Activated T-cell treated with anti-CD3 and anti-CD28 coated beads, Interleukin-2, amount 50 U/mL, for 72 hours (primary cell): ENCODE results near the gene GGA3. TPM values are rescaled to one million over a fixed set of nuclear protein-coding genes. Genes with fewer than 3 reads are reported as not detected.
"Not testable (repeated sequence)": the region's sequence is repeated elsewhere in the genome, so short reads cannot be mapped to it uniquely, and the experiment has no call there.

Experiments used
- ATAC-seq, 2 donors: fragments of 150-1000 bp; cut with Tn5 transposase; replicated peaks in 1 of 2; 2 replicates each; pipeline ENCODE4 v1.10.0; 2021; ENCODE audit warnings: moderate library complexity in 2 of 2, mild to moderate bottlenecking in 1 of 2
- DNase-seq, 2 donors: peaks; one replicate each; pipeline ENCODE4 v3.0.0; 2021 to 2022; ENCODE audit warnings: mixed read lengths in 1 of 2
- H3K27ac Mint-ChIP-seq: one replicate; pipeline ENCODE4 v1.8.0; 2022; ENCODE audit warnings: mild to moderate bottlenecking, moderate library complexity, mixed read lengths
- H3K27me3 Mint-ChIP-seq: one replicate; pipeline ENCODE4 v1.8.0; 2022; ENCODE audit warnings: low read depth, mixed read lengths
- H3K36me3 Mint-ChIP-seq, 2 donors: one replicate each; pipeline ENCODE4 v1.8.0; 2022; ENCODE audit warnings: mixed read lengths in 2 of 2, mild to moderate bottlenecking in 1 of 2; ENCODE audit not compliant: insufficient read depth in 2 of 2
- H3K4me1 Mint-ChIP-seq: one replicate; pipeline ENCODE4 v1.8.0; 2022; ENCODE audit warnings: low read depth, mixed read lengths
- H3K4me3 Mint-ChIP-seq, 2 donors: one replicate each; pipeline ENCODE4 v1.8.0; 2022; ENCODE audit warnings: mild to moderate bottlenecking in 2 of 2, mixed read lengths in 2 of 2, moderate library complexity in 2 of 2
- H3K9me3 Mint-ChIP-seq, 2 donors: one replicate each; pipeline ENCODE4 v1.8.0; 2022; ENCODE audit warnings: mixed read lengths in 2 of 2
- total RNA-seq, 2 donors: library from RNA; stranded (reverse); gene quantifications; one replicate each; pipeline ENCODE4 v1.2.3, GENCODE V29; 2022

GGA3 gene, protein sequence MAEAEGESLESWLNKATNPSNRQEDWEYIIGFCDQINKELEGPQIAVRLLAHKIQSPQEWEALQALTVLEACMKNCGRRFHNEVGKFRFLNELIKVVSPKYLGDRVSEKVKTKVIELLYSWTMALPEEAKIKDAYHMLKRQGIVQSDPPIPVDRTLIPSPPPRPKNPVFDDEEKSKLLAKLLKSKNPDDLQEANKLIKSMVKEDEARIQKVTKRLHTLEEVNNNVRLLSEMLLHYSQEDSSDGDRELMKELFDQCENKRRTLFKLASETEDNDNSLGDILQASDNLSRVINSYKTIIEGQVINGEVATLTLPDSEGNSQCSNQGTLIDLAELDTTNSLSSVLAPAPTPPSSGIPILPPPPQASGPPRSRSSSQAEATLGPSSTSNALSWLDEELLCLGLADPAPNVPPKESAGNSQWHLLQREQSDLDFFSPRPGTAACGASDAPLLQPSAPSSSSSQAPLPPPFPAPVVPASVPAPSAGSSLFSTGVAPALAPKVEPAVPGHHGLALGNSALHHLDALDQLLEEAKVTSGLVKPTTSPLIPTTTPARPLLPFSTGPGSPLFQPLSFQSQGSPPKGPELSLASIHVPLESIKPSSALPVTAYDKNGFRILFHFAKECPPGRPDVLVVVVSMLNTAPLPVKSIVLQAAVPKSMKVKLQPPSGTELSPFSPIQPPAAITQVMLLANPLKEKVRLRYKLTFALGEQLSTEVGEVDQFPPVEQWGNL
- total RNA-seq, result 10 to 100 TPM; 77.1 to 80.9 TPM

DNA sequence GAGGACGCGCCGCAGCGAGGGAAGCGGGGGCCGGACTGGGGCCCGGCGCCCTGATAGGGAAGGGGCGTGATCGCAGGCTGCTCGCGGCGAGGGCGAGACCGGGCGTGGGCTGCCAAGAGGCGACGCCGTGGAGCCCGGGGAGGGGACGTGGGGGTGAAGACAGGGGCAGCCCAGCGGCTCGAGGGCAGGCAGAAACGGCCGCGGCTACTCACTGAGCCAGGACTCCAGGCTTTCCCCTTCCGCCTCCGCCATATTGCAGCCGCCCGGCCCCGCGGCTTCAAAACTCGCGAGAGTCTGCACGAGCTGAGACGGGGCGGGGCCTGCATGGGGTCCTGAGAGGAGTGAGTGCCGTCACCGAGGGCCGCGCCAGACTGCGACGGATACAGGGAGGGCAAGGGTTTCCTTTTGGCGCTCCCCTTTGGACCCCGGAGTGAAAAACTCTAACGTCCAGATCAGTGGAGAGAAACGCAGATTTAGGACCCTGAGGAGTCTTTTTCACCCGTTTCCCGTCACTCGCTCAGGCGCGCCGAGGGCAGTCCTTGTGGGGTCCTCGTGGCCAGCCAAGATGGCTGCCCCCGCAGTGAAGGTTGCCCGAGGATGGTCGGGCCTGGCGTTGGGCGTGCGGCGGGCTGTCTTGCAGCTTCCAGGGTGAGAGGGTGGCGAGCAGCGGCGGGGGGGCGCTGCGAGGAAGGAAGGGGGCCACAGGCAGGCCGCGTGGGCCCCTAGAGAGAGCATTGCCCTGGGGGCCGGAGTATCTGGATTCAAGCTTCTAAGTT is at the start of gene GGA3, which contains the start of gene MRPS7:
GGA3 (minus strand) TSS at position 271 of the 776 bp plus-strand sequence; CDS start at position 252, 19 bp downstream.
MRPS7 (plus strand) TSS at position 544 of the 776 bp plus-strand sequence; CDS start at position 566, 22 bp downstream.
- Mint-ChIP-seq H3K9me3 (no peaks in the 10 kb centered on the region), H3K4me3 (peak within 1 kb of the TSS; percentile 91 to 92), H3K4me1 (peaks cover 59% of the 10 kb centered on the region), H3K27ac (peak within 1 kb of the TSS; percentile 100), H3K27me3 (no peaks in the 10 kb centered on the region), H3K36me3 (peaks cover 6 to 10% of the 10 kb centered on the region in 2 donors)
- ATAC-seq (peak; percentile 92), DNase-seq (peak; percentile 97)

DNA sequence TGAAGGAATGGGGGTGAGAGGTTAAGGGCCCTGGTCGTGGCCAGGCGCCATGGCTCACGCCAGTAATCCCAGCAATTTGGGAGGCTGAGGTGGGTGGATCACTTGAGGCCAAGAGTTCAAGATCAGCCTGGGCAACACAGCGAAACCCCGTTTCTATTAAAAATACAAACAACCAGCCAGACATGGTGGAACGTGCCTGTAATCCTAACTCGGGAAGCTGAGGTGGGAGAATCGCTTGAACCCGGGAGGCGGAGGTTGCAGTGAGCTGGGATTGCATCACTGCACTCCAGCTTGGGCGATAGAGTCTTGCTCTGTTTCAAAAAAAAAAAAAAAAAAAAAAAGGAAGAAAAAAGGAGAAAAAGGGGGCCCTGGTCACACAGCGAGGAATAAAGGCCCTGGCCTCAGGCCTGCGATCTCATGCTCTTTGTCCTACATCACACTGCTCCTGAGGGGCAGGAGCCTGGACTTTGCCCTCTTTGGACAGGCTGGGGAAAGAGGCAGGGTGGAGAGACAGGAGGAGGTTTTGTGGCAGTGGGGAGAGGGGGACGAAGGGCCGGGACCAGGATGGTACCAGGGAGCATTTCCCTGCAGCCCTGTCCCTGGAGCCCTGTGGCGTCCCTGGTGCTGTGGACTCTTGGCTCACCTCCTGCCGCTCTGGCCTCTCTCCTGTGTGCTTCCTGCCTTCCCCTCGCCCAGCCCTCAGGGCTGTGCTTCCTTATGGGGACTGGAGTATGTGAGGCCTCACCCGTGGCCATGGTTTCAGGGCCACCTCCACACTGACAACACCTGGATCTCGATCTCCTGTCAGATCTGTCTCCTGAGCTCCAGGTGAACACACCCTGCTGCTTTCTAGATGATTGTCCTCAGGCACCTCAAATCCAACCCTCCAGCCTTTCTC is 47.6 kb upstream of the GGA3 start:
- H3K4me3 Mint-ChIP-seq, result no peak overlapping the region

DNA sequence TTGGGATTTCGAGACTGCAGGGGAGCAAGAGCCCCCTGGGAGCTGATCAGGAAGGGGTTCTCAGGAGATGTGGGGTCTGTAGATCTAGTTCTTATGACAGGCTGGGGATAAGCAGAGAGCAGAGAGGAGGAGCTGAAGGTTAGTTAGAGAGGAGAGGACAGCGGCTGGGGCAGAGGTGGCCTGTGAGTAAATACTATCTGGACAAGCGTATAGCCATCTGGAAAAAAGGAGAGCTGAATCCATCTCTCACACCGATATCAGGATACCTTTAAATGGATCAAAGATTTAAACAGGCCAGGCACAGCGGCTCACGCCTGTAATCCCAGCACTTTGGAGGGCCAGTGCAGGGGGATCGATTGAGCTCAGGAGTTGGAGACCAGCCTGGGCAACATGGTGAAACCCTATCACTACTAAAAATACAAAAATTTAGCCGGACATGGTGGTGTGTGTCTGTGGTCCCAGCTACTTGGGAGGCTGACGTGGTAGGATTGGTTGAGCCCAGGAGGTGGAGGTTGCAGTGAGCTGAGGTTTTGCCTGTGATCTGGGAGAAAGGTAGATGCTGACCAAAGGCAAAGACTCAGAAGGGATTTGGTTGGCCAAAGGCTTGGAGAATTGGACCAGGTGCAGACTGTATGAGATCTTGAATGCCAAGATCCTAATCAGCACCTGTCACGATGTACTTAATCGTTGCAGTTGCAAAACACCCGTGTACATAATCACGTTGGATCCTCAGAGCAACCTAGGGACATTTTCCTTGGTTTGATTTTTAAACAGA is 46.7 kb upstream of the GGA3 start:
- no peaks in the 10 kb centered on the region for H3K36me3 Mint-ChIP-seq
- H3K27me3 Mint-ChIP-seq, result no peaks in the 10 kb centered on the region
- ATAC-seq (no peak), DNase-seq (no peak)
- peak overlapping the region; percentile 46 for H3K27ac Mint-ChIP-seq
- H3K4me3 Mint-ChIP-seq, result no peak overlapping the region
- no peaks in the 10 kb centered on the region for H3K9me3 Mint-ChIP-seq
- peaks cover 14% of the 10 kb centered on the region for H3K4me1 Mint-ChIP-seq

More for the DNA sequence above, 47.6 kb upstream of the GGA3 start:
- H3K4me1 Mint-ChIP-seq, result peaks cover 22% of the 10 kb centered on the region
- DNase-seq (no peak), ATAC-seq (peak; percentile 28 to 35)
- H3K9me3 Mint-ChIP-seq, result no peaks in the 10 kb centered on the region
- H3K36me3 Mint-ChIP-seq, result no peaks in the 10 kb centered on the region
- no peaks in the 10 kb centered on the region for H3K27me3 Mint-ChIP-seq
- H3K27ac Mint-ChIP-seq, result peak overlapping the region; percentile 46

DNA sequence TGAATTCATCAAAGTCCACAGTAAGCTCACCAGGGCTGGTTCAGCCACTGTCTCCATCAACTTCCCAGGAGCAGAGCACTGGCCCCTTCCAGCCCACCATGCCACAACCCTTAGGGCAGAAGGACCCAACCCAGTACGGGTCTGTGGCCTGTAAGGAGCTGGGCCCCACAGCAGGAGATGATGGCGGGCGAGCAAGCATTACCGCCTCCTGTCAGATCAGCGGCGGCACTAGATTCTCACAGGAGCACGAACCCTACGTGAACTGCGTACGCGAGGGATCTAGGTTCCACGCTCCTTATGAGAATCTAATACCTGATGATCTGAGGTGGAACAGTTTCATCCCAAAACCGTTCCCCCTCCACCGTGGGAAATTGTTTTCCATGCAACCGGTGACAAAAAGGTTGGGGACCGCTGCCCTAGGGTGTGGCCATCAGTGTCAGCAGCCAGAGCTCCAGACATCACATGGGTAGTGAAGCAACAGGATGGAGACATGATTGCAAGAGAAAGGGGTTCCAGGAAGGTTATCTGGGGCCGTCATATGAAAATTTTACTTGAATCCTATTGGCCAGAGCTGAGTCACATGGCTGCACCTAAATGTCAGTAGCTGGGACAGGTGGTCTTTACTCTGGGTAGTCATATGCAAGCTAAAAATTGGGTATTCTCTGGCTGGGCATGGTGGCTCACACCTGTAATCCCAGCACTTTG is 40.2 kb upstream of the GGA3 start:
- DNase-seq, result no peak
- peaks cover 15% of the 10 kb centered on the region for H3K4me1 Mint-ChIP-seq
- H3K36me3 Mint-ChIP-seq, result no peaks in the 10 kb centered on the region
- H3K27me3 Mint-ChIP-seq, result no peaks in the 10 kb centered on the region
- H3K4me3 Mint-ChIP-seq, result no peak overlapping the region
- H3K9me3 Mint-ChIP-seq, result no peaks in the 10 kb centered on the region
- H3K27ac Mint-ChIP-seq, result no peak overlapping the region
- no peak for ATAC-seq

DNA sequence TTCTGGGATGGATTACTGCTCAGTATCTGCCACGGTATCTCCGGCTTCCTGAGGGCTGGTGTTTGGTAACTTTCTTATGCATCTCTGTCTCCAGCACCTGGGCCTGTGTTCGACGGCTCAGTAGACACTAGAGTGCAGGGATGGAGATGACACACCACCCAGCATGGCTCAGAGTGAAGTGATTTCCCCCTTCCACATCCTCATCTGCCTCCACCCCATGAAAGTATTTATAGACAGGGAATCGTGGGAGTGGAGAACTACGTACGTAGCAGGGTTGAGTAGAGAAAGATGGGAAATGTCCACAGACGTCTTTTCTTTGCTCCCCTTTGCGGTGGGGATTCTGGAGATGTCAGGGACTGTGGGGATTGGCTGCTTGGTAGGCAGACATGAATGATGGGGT is 39.6 kb upstream of the GGA3 start:
- Mint-ChIP-seq H3K9me3 (no peaks in the 10 kb centered on the region), H3K4me3 (no peak overlapping the region), H3K36me3 (no peaks in the 10 kb centered on the region), H3K27me3 (no peaks in the 10 kb centered on the region), H3K4me1 (peaks cover 21% of the 10 kb centered on the region), H3K27ac (no peak overlapping the region)
- DNase-seq (no peak), ATAC-seq (no peak)

DNA sequence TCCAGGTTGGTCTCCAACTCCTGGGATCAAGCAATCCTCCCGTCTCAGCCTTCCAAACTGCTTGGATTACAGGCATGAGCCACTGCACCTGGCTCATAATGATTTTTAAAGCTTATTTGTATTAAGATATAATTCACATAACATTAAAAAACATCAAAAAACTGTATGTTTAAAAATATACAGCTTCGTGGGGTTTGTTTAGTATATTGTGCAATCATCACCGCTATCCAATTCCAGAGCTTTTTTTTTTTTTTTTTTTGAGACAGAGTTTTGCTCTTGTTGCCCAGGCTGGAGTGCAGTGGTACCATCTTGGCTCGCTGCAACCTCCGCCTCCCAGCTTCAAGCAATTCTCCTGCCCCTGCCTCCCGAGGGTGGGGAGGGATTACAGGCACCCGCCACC is 38.9 kb upstream of the GGA3 start:
- ATAC-seq, result no peak
- H3K9me3 Mint-ChIP-seq, result no peaks in the 10 kb centered on the region
- H3K27ac Mint-ChIP-seq, result no peak overlapping the region
- H3K27me3 Mint-ChIP-seq, result no peaks in the 10 kb centered on the region
- no peaks in the 10 kb centered on the region for H3K36me3 Mint-ChIP-seq
- no peak overlapping the region for H3K4me3 Mint-ChIP-seq
- DNase-seq, result no peak
- H3K4me1 Mint-ChIP-seq, result peaks cover 29% of the 10 kb centered on the region

DNA sequence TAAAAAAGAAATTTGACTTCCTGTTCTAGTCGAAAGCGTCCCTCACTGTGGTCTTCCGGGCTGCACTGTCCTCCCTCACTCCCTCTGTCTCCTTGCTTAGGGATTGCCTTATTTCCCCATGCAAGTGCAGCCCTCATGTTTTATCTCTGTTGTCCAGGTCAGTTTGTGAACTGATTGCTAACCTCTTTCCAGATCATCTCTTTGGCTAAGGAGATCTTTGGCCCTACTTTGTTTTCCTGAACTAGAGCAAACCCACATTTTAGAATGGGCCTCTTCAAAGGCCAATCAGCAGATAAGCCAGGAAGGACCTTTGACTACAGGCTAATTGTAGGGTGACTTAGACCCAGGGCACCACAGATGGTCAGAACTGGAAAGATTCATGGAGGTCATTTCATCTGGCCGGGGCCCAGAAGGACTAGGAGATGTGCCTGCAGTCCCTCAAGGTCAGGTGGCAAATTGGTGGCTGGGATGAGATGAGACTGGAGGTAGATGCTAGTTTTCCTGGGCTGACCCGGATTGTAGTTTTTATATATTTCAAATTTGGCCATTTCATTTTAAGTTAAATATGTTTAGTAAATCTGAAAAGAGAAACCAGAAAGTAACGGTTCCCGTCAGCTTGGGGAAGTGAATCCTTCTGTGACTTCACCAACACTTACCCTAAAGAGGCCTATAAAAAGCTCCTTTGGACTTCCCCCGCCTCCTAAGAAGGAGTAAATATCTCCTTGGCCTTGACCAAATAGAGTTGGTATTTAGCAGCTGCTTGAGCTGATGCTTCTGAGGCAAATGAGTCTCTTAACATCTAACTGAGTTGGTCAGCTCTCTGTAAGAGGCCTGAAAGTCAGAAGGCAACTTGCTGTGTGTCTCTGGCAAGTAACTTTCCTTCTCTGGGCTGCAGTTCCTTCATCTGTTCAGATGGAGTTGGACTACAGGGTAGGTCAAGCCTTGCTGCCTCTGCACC is 34.1 kb upstream of the GGA3 start:
- Mint-ChIP-seq H3K36me3 (peaks cover 0 to 1% of the 10 kb centered on the region in 2 donors), H3K27ac (peak overlapping the region; percentile 92), H3K27me3 (no peaks in the 10 kb centered on the region), H3K4me3 (peak overlapping the region; percentile 59 to 70), H3K9me3 (no peaks in the 10 kb centered on the region), H3K4me1 (peaks cover 59% of the 10 kb centered on the region)
- peak; percentile 59 to 64 for DNase-seq
- peak; percentile 82 to 83 for ATAC-seq

DNA sequence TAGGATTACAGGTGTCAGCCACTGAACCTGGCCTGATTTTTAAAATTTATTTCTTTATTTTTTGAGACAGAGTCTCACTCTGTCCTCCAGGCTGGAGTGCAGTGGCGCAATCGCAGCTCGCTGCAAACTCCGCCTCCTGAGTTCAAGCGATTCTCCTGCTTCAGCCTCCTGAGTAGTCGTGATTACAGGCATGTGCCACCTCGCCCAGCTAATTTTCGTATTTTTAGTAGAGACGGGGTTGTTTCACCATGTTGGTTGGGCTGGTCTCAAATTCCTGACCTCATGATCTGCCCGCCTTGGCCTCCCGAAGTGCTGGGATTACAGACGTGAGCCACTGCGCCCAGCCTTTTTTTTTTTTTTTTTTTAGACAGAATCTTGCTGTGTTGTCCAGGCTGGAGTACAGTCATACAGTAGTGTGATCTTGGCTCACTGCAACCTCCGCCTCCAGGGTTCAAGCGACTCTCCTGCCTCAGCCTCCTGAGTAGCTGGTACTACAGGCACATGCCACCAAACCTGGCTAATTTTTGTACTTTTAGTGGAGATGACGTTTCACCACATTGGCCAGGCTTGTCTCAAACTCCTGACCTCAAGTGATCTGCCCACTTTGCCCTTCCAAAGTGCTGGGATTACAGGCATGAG is 31.5 kb upstream of the GGA3 start:
- not testable (repeated sequence) for H3K27me3 Mint-ChIP-seq, H3K4me3 Mint-ChIP-seq, H3K27ac Mint-ChIP-seq, H3K9me3 Mint-ChIP-seq, ATAC-seq, DNase-seq, H3K36me3 Mint-ChIP-seq
- H3K4me1 Mint-ChIP-seq, result peaks cover 69% of the 10 kb centered on the region

DNA sequence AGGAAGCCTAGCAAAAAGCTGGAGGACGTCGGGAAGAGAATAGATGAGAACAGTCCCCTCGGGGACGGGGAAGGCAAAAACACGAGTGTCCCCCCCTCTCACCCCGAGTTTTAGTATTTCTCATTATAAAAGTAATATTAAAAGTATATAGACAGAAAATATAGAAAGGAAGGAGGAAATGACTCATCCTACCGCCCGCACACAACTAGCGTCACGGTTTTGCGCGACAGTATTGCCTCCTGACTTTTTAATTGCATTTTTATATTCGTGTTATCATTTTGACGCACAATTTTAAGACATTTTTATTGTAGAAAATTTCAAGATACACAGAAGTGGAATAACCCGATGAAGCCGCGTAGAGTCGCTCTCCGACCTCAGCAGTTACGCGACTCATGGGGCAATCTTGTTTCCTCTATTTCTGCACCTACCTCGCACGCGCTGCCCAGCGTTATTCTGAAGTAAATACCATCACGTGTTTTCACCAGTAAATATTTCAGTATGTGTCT is 28.5 kb upstream of the GGA3 start:
- Mint-ChIP-seq H3K4me1 (peaks cover 47% of the 10 kb centered on the region), H3K36me3 (peaks cover 4 to 7% of the 10 kb centered on the region in 2 donors)

More for the DNA sequence above, 28.5 kb upstream of the GGA3 start:
- Mint-ChIP-seq H3K27ac (peak overlapping the region; percentile 99), H3K9me3 (no peaks in the 10 kb centered on the region), H3K27me3 (no peaks in the 10 kb centered on the region), H3K4me3 (peak overlapping the region; percentile 98 to 99)
- peak; percentile 72 to 78 for DNase-seq
- peak; percentile 25 to 40 for ATAC-seq
